PC-9 (cell line): ENCODE data around the gene PERP. TPM values are rescaled to one million over a fixed set of nuclear protein-coding genes. Genes with fewer than 3 reads are reported as not detected.
A peak's percentile ranks its signal among the peaks of the same experiment; 100 is the strongest.
"Not testable (repeated sequence)": the region's sequence is repeated elsewhere in the genome, so short reads cannot be mapped to it uniquely, and the experiment has no call there.

ENCODE experiments used
- BruUV-seq: library from RNA; stranded (reverse); fragments of 400-500 nt; replicated peaks from 2 replicates; lab custom pipeline; 2021; lab: Mats Ljungman, UMichigan
- CTCF ChIA-PET: fragments of 300-600 bp; sonication (Branson Sonifier 250); formaldehyde crosslinking; loops from one replicate; lab custom pipeline; 2022; ENCODE audit warnings: antibody characterized with exemption; lab: Charles Lee
- POLR2A ChIA-PET: fragments of 300-600 bp; sonication (Branson Sonifier 250); formaldehyde crosslinking; loops from one replicate; lab custom pipeline; 2022; ENCODE audit warnings: antibody characterized with exemption; ENCODE audit not compliant: unreplicated experiment; lab: Charles Lee
- DNase-seq, 2 experiments: peaks; one replicate each; pipeline versions ENCODE4 v3.0.0 to v3.0.0-alpha.2; 2015 to 2022; ENCODE audit warnings: mixed read lengths in 1 of 2
- H2AFZ ChIP-seq: fragments of 200-600 bp; sonication (generic); 2 replicates; pipeline ENCODE4 v1.8.1; 2017; ENCODE audit warnings: antibody characterized with exemption
- H3F3A ChIP-seq: fragments of 200-600 bp; sonication (generic); 2 replicates; pipeline ENCODE4 v1.8.1; 2017; ENCODE audit warnings: antibody characterized with exemption, mild to moderate bottlenecking, low read depth; ENCODE audit not compliant: insufficient read depth
- H3K27ac ChIP-seq: fragments of 200-600 bp; sonication (generic); 2 replicates; pipeline ENCODE4 v1.6.1; 2016; ENCODE audit warnings: mixed run types
- H3K27me3 ChIP-seq: fragments of 200-600 bp; sonication (generic); 2 replicates; pipeline ENCODE4 v1.6.1; 2016; ENCODE audit warnings: low read depth, mixed run types; ENCODE audit not compliant: insufficient read depth
- H3K36me3 ChIP-seq: fragments of 200-600 bp; sonication (generic); 2 replicates; pipeline ENCODE4 v1.6.1; 2016; ENCODE audit warnings: low read depth, mixed run types
- H3K4me1 ChIP-seq: fragments of 200-600 bp; sonication (generic); replicated peaks from 2 replicates; pipeline ENCODE4 v1.6.1; 2016; ENCODE audit warnings: mixed run types; ENCODE audit not compliant: insufficient read depth
- H3K4me2 ChIP-seq: fragments of 200-600 bp; sonication (generic); 2 replicates; pipeline ENCODE4 v1.6.1; 2017; ENCODE audit warnings: mixed run types
- H3K4me3 ChIP-seq: fragments of 200-600 bp; sonication (generic); 2 replicates; pipeline ENCODE4 v1.6.1; 2016; ENCODE audit warnings: mixed run types
- H3K79me2 ChIP-seq: fragments of 200-600 bp; sonication (generic); 2 replicates; pipeline ENCODE4 v1.6.1; 2017; ENCODE audit warnings: low read depth, mixed run types
- H3K9me2 ChIP-seq: fragments of 200-600 bp; sonication (generic); 2 replicates; pipeline ENCODE4 v1.8.1; 2017; ENCODE audit warnings: mild to moderate bottlenecking; ENCODE audit not compliant: insufficient read depth
- H3K9me3 ChIP-seq: fragments of 200-600 bp; sonication (generic); 2 replicates; pipeline ENCODE4 v1.8.1; 2016; ENCODE audit warnings: low read depth; ENCODE audit not compliant: insufficient read depth
- H4K20me1 ChIP-seq: fragments of 200-600 bp; sonication (generic); 2 replicates; pipeline ENCODE4 v1.8.1; 2017; ENCODE audit not compliant: insufficient read depth
- EZH2 ChIP-seq: fragments of 200-600 bp; sonication (generic); IDR thresholded peaks from 2 replicates; pipeline ENCODE4 v1.8.0; 2017; ENCODE audit warnings: antibody characterized with exemption, low read depth
- intact Hi-C: fragments of 100-400 bp; cut with micrococcal nuclease; formaldehyde crosslinking; loops from one replicate; pipeline ENCODE4 v1.10.0; 2022; ENCODE audit not compliant: unreplicated experiment
- total RNA-seq: library from RNA; stranded (reverse); gene quantifications from 2 replicates; pipeline ENCODE4 v1.2.3, GENCODE V29; 2021
- TF ChIP-seq, protein P1 (sequence below): fragments of 200-600 bp; sonication (generic); conservative IDR thresholded peaks from 2 replicates; pipeline ENCODE4 v1.6.1; 2017; ENCODE audit warnings: mixed run types, antibody characterized with exemption, mild to moderate bottlenecking, moderate library complexity

PERP gene
- total RNA-seq, 1 experiment from 2014 or later, result 93.0 TPM

GRCh38 chr6:138124096-138124495, 16.9 kb upstream of the PERP start:
- no peak overlapping the region for H2AFZ ChIP-seq
- ChIA-PET POLR2A (interaction anchor here (0.6 kb wide), 1 partner anchor 63 kb away, joined by 3 read pairs; no protein-coding TSS in a partner anchor), CTCF (no interaction called here)
- intact Hi-C loops, result no loop called here
- no TSS peak for BruUV-seq
- H3K27ac ChIP-seq, result no peak overlapping the region
- no peak overlapping the region for H3K4me3 ChIP-seq
- DNase-seq, result no peak
- H3K36me3 ChIP-seq, result no peaks in the 10 kb centered on the region
- H3K4me2 ChIP-seq, result no peak overlapping the region
- no peaks in the 10 kb centered on the region for H3K27me3 ChIP-seq
- TF ChIP-seq, protein P1, sequence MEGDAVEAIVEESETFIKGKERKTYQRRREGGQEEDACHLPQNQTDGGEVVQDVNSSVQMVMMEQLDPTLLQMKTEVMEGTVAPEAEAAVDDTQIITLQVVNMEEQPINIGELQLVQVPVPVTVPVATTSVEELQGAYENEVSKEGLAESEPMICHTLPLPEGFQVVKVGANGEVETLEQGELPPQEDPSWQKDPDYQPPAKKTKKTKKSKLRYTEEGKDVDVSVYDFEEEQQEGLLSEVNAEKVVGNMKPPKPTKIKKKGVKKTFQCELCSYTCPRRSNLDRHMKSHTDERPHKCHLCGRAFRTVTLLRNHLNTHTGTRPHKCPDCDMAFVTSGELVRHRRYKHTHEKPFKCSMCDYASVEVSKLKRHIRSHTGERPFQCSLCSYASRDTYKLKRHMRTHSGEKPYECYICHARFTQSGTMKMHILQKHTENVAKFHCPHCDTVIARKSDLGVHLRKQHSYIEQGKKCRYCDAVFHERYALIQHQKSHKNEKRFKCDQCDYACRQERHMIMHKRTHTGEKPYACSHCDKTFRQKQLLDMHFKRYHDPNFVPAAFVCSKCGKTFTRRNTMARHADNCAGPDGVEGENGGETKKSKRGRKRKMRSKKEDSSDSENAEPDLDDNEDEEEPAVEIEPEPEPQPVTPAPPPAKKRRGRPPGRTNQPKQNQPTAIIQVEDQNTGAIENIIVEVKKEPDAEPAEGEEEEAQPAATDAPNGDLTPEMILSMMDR, result no peak
- no peak for TF ChIP-seq EZH2
- no peaks in the 10 kb centered on the region for H4K20me1 ChIP-seq
- no peaks in the 10 kb centered on the region for H3K79me2 ChIP-seq
- H3K4me1 ChIP-seq, result no peaks in the 10 kb centered on the region
- no peaks in the 10 kb centered on the region for H3K9me3 ChIP-seq
- H3F3A ChIP-seq, result no peaks in the 10 kb centered on the region
- H3K9me2 ChIP-seq, result peaks cover 3% of the 10 kb centered on the region; the same call in 1 of the 2 replicates

DNA sequence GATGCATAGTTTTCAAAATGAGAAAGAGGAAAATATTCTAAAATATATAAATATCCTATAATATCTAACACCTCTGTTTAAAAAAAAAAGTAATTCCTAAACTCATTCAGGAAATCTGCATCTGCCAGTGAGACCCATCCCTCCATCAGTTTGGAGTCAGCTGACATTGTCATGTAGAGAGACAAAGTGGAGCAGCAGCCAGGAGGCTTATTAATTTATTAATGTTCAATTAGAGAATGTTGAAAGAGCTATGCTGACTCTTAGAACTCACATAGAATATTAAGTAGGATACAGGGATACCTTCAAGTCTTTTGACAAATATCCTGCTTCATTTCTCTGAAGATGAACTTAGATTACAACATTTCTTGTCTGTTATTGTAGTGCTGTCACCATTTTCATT, 12.8 kb upstream of the PERP start:
- no peaks in the 10 kb centered on the region for H4K20me1 ChIP-seq
- H2AFZ ChIP-seq, result no peak overlapping the region
- no peak overlapping the region for H3K4me2 ChIP-seq
- ChIA-PET CTCF (no interaction called here), POLR2A (no interaction called here)
- no peak overlapping the region for H3K4me3 ChIP-seq
- no peaks in the 10 kb centered on the region for H3K79me2 ChIP-seq
- H3K9me2 ChIP-seq, result peaks cover 3% of the 10 kb centered on the region; the same call in 1 of the 2 replicates
- intact Hi-C loops, result no loop called here
- no peak for TF ChIP-seq EZH2
- TF ChIP-seq, protein P1, result no peak
- no peaks in the 10 kb centered on the region for H3K9me3 ChIP-seq
- no peak overlapping the region for H3K27ac ChIP-seq
- BruUV-seq, result no TSS peak
- H3F3A ChIP-seq, result peaks cover 16% of the 10 kb centered on the region; the same call in 1 of the 2 replicates
- peaks cover 24% of the 10 kb centered on the region for H3K4me1 ChIP-seq
- peak in 1 of 2 experiments; percentile 6 for DNase-seq
- no peaks in the 10 kb centered on the region for H3K27me3 ChIP-seq
- no peaks in the 10 kb centered on the region for H3K36me3 ChIP-seq

- peaks cover 24% of the 10 kb centered on the region for H3K4me1 ChIP-seq
- POLR2A ChIA-PET, H3K36me3 ChIP-seq: not testable (repeated sequence)
Measured at GRCh38 chr6:138119229-138119628, 12.0 kb upstream of the PERP start.

More at GRCh38 chr6:138119229-138119628, 12.0 kb upstream of the PERP start:
- CTCF ChIA-PET, H4K20me1 ChIP-seq, intact Hi-C loops, H3K9me2 ChIP-seq, BruUV-seq, H2AFZ ChIP-seq, H3K27ac ChIP-seq, H3K4me2 ChIP-seq, DNase-seq, H3K27me3 ChIP-seq, H3K4me3 ChIP-seq, H3K9me3 ChIP-seq, H3K79me2 ChIP-seq: not testable (repeated sequence)
- peaks cover 16% of the 10 kb centered on the region; the same call in 1 of the 2 replicates for H3F3A ChIP-seq
